CMK (cell line): ENCODE measurements around the gene EDARADD.
A peak's percentile ranks its signal among the peaks of the same experiment; 100 is the strongest.

Experiments
- DNase-seq: peaks from one replicate; pipeline ENCODE4 v3.0.0-alpha.2; 2010; ENCODE audit warnings: low read depth

Gene EDARADD

DNA sequence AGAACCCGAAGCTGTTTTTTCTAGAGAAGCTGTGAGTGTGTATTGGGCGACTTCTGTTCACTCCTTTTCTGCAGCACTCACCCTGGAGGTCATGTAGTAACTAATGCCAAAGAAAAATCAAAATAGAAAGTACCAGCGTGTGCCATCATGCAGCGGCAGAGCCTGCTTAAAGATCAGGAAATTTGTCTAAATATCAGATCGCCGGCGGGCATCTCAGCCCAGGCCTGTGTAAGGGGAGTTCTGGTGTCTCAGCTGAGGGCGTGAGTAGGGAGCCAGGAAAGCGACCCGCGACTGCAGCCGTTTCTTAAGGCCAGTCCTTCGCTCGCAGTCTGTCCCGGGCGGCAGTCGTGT, 768 bp downstream of the EDARADD start:
- DNase-seq = no peak

DNA sequence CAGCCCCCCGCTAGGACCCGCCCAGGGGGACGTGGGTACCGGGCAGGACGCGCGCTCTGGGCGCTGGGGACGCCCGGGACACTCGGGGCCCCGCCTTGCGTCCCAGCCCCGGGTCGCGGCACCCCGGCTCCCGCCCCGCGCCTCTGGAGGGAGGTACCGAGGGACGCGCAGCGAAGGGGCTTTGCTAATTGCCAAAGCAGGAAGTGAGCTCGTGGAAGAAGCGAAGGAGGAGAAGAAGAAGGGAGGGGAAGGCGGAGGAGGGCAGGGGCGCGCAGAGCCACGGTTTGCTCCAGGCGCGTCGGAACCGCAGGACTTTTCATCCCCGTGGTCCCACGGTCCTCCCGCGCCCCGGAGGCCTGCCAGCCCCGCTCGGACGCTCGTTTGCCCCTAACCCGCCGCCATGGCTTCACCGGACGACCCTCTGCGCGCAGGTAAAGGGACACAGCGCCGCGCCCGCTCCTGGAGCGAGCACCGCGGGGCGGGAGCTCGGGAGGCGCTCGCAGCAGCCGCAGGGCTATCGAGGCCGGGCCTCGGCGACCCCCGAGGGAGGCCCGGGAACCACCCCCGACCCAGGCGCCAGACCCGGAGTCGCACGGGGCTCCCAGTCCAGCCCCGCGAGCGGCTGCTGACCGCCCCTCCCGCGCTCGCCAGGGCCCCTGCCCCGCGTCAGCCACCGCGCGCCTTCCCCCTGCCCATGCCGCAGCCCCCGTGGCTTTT, 1.3 kb downstream of the EDARADD start:
- peak; percentile 34 for DNase-seq

DNA sequence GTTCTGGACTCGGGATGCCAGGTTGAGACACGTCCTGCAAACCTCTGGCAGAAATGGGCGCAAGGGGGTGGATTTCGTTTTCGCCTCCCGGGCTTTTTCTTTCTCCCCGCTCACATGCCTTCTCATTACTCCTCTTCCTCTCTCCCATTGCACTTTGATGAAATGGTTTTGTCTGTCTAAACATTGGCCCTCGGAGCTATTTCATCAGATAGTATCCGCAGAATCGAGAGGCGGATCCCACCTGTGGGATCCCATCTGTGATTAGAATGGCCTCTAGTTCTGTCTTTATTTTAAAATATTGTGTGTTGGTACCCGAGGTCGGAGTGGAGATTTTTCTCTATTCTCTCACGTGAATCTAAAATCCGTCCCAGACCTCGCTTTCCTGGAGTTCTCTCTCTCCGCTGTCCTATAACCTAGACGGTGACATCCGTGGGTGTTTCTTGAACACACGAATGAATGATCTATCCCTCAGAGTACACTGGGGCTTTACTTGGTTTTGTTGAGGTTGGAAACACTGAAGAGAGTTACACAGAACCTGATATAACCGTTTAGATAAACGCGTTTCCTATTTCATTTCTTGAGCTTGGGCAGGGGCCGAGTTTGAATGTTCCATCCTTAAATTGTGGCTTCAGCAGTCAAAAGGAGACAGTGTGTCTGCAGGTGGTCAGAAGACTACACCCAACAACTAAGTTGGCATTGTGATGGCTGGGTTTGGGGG, 2.0 kb downstream of the EDARADD start:
- DNase-seq = no peak

DNA sequence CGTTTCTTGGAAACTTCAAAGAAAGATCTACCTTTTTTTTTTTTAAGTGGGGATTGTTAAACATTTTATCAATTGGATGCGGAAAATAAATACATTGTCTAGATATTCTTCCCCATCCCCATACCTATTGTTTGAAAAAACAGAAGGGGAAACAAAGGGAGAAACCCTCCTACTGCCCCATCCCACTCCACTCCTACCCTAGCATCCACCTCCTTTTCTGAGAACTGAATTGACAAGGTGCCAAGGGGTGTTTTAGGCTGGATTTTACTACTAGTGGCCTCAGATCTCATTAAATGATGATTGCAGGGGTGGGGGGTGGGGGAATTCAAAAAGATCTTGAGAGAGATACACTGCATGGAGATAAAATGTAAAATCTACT, 2.6 kb downstream of the EDARADD start:
- DNase-seq = no peak

DNA sequence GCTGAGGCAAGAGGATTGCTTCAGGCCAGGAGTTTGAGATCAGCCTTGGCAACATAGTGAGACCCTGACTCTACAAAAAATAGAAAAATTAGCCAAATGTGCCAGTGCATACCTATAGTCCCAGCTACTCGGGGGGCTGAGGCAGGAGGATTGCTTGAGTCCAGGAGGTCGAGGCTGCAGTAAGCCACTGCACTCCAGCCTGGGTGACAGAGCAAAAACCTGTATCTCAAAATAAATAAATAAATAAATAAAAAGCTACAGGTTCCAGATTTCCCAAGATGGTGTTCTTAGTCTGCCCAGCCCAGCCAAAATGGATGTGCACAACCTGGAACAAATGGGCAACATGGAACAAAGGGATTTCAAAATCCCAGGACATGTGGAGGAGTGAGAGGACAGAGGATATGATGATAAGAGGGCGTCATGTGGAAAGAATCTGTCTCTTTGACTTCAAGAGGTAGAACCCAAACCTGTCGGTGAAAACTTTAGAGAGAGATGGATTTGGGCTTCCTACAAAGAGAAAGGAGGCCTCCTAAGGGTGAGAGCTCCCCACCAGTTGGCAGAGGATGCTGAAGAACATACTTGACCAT, 3.2 kb downstream of the EDARADD start:
- no peak for DNase-seq

DNA sequence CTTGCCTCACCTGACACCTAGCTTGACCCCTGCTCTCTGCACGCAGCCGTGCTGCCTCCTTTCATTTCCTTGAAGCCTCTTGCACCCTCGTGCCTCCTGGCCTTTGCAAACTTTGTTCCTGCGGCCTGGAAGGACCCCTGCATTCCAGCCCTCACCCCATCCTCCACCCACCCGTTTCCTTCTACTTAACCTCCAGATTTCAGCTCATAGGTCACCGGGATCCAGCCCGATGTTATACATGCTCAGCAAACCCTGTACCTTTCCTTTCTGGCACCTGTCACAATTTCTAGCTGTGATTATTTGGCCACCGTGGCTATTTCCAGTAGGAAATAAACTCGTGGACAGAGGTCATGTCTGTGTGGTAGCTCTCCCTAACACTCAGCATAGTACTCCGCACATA, 4.5 kb downstream of the EDARADD start:
- DNase-seq = no peak

DNA sequence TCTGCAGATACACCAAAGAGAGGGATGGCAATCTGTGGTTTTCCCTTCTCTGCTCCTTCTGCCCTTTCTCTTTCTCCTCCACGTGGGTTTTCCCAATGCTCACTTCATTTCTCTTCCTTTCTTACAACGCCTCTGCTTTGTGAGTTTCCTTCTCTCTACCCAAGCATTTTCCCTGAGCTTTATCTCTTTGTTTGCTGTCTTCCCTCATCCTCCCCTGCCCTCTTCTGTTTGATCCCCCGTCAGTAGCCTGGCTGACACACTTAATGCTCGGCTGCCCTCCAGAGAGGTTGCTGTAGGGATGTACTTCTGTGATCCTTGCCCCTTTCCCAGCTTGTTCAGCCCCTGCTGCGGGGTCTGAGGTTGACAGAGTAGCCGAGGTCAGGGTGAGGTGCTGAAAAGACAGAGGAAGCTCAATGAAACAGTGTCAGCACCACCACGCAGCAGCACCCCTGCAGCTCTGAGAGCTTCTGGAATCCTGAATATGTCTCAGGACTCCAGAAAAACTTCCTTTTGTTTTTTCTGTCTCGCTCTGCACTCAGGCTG, 6.0 kb downstream of the EDARADD start:
- DNase-seq = no peak

DNA sequence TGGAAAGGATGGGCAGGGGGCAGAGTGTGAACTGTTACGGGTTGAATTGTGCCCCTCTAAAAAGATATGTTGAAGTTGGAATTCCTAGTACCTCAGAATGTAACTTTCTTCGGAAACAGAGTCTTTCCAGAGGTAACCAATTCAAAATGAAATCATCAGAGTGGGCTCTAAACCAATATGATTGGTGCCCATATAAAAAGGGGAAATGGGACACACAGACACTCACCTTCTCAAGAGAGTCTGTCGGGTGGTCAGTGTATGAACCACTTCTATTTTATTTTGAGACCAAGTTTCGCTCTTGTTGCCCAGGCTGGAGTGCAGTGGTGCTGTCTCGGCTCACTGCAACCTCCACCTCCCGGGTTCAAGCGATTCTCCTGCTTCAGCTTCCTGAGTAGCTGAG, 7.6 kb downstream of the EDARADD start:
- DNase-seq = no peak

DNA sequence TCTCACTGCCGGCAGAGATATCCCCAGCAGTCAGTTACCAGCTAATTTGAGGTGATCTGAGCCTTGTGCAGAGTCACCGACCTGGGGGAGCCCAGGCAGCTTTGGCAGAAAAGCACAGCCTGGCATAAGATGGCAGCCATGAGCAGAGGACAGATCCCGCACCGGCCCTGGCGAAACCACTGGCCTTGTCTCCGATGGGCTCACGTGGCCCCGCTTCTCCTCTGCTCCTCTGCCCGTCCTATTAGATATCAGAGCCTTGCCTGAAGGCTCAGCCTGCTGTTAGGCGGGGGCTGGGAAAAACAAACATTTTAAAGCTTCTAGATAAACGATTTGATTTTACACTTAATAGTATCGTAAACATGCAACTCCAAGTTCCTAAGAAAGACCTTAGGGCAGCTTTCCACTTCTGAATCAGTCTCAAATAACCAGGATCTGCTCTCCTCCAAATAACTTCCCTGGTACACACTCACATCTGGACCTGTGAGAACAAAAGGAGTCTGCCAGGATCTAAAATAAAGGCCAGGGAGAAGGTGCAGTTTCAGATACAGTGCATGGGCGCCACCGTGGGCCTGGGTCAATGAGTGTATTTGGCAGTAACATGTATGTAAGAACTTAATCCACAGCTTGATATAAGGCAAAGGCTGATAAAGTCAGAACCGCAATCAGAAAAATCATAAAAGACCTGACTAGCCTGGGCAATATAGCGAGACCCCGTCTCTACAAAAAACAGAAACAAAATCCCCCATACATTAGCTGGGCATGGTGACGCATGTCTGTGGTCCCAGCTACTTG, 10.0 kb downstream of the EDARADD start:
- no peak for DNase-seq

DNA sequence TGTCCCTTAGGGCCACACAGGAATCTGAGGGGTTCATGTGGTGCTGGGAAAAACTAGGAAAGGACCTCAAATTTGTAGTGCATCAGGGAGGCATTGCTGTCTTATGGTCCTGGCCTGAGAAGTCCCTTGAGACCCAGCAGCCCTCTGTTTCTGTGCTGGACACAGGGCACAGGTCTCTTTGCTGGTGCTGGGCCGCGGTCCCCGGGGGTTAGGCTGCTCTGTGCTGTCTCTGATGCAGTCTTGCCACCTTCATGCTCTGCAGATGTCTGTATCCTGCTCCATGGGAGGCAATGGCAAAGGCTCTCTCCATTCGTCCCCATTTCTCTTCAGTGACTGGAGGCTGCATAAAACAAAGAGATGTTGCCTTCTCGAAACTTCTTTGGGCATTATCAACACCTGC, 13.0 kb downstream of the EDARADD start:
- no peak for DNase-seq

DNA sequence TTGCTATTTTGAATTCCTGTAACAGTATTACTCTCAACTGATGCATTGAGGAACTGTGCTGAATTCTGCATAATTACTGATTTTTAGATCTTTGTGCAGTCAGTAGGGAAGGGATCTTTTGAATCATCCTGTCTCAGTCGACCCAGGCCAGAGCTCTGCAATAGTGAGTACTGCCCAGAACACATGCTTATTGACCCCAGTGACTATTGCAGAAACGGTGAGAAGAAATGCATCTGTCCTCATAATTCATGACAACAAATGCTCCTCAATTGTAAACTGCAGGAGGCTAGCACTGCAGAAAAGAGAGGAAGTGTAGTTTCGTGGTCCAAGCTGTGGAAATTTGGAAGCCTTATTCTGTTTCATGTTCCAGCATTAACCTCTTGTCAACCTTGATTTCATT, 19.6 kb downstream of the EDARADD start:
- no peak for DNase-seq

DNA sequence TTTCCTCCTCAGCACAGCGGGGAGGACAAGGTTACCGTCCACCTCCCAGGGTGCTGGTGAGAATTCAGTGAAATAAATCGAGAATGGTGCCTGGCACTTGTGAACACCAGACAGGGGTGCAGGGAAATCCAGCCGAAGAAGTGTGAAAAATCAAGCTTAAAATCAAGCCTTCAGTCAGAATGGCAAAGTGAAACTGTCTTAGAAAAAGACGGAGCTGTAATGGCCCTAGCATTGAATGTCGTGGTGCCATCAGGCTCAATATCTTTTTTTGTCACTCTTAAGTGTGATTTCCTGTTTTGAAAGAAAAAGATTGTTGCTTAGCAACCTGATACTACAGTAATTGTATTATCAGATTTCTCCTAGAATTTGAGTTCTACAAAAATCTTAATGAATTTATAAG, 22.1 kb downstream of the EDARADD start:
- DNase-seq = no peak

DNA sequence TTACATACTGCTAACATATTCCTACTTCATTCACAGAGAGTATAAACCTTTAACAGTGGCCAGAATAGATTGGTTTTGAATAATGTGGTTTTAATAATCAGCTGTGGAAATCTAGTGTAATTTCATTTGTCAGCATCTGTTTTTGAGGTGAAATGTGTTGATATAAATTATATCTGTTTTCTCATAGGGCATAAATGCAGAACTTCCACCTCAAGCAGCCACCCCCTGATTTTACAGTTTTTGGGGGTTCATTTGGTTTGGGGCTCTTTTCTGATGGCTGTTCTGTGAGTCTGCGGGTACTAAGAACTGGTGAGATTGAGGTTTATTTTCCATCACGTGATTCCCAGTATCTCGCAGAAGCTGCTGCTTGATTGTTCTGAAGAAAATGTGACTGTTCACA, 23.2 kb downstream of the EDARADD start:
- DNase-seq = no peak

DNA sequence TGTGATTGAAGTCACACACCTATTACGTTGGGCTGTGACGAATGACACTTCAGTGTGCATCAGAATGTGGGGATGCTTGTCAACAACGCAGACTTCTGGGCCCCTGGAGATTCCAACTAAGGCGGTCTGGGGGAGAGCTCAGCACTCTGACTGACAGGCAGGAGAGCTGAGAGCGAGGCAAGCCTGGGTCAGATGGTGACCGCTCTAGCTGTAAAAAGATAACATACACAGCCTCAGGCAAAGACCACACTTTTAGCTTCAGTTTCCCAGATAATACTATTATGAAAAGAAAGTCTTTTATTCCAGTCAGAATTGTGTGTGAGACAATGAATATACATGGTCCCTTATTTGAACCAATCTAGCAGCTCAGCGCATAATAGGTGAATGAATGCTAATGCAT, 25.4 kb downstream of the EDARADD start:
- no peak for DNase-seq

DNA sequence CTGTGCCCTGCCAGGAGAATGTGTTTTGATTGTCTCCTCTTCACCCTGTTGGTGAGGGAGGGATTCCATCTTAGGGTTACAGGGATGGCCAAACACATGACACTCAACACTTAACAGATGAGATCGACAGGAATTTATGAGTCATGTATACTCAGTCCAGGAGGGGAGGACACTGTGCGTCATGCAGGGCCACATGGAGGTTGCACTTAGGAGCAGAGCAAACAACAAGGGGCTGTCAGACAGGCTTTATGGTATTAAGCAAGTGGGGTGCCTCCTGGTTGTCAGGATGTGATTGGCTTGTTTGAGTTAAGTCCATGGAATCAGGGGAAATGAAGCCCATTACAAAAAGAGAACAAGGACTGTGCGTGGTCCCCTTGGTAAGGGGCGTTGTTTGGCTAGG, 26.9 kb downstream of the EDARADD start:
- DNase-seq = no peak

DNA sequence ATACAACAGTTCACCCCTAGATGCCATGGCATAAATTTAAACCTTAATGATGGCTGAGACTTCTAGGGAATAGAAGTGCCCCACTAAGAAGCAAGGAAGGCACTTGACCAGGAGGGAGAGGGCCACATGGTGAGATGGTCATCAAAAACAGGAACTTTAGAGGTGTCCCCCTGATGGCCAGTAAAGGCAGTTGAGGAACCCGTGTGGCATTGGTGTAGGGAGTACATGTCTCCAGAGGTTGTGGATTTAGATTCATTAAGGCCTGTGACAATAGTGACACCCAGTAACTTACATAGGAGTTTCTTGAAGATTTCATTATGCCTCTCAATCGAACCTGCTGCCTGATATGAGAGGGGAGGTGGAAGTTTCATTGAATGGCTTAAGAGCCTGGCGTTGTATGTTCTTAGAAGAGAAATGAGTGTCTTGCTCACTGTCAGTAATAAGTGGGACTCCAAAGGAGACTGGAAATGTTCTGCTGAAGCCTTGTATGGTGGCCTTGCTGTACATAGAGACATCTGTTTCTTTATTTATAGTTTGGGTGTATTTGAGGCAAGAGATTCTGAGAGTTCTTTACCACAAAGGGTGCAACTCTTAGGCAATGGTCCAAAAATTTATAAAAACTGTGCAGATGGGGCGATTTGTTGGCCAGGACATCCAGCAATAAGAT, 27.9 kb downstream of the EDARADD start:
- no peak for DNase-seq

DNA sequence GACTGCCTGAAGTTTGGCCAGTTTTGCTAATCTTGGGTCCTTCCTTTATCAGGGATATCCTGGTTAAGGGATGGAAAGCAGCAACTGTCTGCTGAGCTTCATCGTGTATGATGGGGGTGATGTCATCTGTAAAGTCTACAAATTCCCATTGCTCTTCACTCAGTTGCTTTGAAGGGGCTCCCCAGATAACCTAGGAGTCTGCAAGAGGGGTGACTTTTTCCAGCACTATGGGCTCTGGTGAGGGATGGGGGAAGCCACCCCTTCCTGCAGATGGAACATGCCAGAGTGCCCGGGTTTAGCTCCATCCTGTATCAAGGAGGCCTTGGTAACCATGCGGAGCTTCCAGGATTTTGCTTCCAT, 28.4 kb downstream of the EDARADD start:
- DNase-seq = no peak

DNA sequence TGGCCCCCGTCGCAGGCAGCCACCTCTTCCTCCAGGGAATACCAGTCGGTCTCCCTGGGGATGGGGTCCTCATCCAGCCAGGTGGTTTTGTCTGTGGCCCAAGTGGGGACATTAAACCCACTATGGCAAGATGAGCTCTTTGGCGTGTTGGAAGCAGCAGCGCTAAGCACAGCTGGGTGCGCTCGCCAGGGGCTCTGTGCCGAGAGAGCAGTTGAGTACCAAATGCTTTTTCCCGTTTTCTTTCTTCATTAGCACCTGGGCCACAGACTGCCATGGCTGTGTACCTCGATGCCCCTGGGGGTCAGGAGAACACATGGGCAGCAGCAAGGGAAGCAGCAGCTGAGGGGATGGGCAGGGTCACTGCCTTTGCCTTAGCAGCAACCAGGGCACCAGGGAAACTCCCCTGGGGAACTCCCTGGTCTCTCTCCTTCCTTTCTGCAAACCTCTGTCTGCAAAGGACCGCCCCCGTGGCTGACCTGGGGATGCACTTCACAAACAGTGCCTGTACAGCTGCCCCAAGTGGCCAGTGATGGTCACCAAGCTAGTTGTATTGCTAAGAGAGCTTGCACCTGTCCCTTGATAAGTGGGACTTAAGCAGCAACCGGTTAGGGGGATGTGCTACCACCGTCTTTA, 31.1 kb downstream of the EDARADD start:
- no peak for DNase-seq

DNA sequence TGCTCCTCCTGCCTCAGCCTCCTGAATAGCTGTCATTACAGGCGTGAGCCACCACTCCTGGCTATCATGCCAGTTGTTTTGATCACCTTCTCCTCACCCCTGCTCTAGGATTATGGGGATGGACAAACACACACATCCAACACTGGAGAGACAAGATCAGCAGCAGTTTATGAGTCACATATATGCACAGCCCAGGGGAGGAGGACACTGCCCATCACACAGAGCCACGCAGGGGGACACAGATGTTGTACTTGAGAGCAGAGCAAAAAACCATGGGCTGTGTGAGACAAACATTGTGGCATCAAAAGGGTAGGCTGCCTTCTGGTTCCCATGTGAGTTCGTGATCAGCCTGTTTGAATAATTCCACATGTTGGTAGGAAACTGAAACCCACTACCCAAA, 32.1 kb downstream of the EDARADD start:
- no peak for DNase-seq

DNA sequence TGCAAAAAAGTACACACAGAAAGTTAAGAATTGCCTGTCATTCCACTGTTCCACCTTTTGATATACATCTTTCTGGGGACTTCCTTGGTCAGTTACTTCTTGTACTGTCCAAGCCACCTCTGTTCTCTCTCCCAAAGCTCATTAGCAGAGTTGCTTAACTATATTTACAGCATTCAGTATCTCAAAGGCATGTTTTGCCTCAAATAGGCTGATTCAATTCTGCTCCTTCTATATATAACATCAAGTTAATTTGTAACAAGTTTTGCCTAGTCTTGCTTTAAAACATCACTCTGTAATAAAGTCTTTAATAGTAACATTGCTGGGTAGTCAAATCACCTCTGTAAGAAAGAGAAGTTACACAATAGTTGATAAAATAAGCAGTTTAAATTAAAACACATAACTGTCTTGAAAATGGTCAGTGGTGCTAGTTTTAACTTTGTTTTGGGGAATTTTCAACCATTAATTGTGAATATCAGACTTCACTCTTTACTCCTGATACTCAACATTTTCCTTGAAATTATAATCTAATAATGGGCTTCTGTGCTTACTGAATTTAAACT, 35.7 kb downstream of the EDARADD start:
- no peak for DNase-seq

DNA sequence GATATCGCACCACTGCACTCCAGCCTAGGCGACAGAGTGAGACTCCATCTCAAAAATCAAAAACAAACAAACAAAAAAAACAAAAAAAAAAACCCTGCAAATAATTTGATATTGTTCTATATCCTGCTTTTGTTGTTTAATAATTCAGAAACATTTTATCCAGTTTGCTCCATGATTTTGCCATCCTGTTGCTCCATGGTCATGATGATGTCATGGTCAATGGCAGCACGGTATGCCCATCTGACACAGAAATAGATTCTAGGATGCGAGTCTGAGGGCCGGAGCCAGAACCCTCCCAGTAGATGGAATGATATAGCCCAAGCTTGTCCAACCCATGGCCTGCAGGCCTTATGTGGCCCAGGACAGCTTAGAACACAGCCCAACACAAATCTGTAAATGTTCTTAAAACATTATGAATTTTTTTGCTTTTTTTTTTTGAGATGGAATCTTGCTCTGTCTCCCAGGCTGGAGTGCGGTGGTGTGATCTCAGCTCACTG, 39.8 kb downstream of the EDARADD start:
- no peak for DNase-seq
